Activated CD4-positive, alpha-beta T cell treated with anti-CD3 and anti-CD28 coated beads, Interleukin-2, amount 50 U/mL, for 1 hour (primary cell): Measurements from ENCODE around the gene TAGLN.
A peak's percentile ranks its signal among the peaks of the same experiment; 100 is the strongest.

Experiments used
- DNase-seq: peaks from one replicate; pipeline ENCODE4 v3.0.0-alpha.2; 2020

The TAGLN gene

GRCh38 chr11:117199053-117199915, at the start of gene TAGLN:
Gene TAGLN, plus strand, starts transcription at chr11:117199370. Its CDS starts 3,644 bp downstream, at chr11:117203014.
- no peak for DNase-seq

- no peak for DNase-seq
These were observed 47.1 kb upstream of the TAGLN start for GRCh38 chr11:117152066-117152465.

- no peak for DNase-seq
These were observed 44.7 kb upstream of the TAGLN start for GRCh38 chr11:117154468-117154867.

- no peak for DNase-seq
These were observed 41.7 kb upstream of the TAGLN start for GRCh38 chr11:117157507-117157906.

GRCh38 chr11:117159892-117160291, 39.3 kb upstream of the TAGLN start:
- no peak for DNase-seq

GRCh38 chr11:117160826-117161225, 38.3 kb upstream of the TAGLN start:
- DNase-seq, result no peak

- no peak for DNase-seq
These were observed 32.7 kb upstream of the TAGLN start for GRCh38 chr11:117166491-117166890.

GRCh38 chr11:117169736-117170135, 29.4 kb upstream of the TAGLN start:
- no peak for DNase-seq

GRCh38 chr11:117170210-117170609, 29.0 kb upstream of the TAGLN start:
- no peak for DNase-seq

- DNase-seq, result no peak
These were observed 28.2 kb upstream of the TAGLN start for GRCh38 chr11:117171007-117171403.

- no peak for DNase-seq
These were observed 27.6 kb upstream of the TAGLN start for GRCh38 chr11:117171404-117172061.

- DNase-seq, result no peak
These were observed 26.3 kb upstream of the TAGLN start for GRCh38 chr11:117172724-117173421.

- DNase-seq, result no peak
These were observed 24.1 kb upstream of the TAGLN start for GRCh38 chr11:117175104-117175503.

GRCh38 chr11:117175781-117176180, 23.4 kb upstream of the TAGLN start:
- DNase-seq, result no peak

GRCh38 chr11:117176186-117176585, 23.0 kb upstream of the TAGLN start:
- DNase-seq, result no peak

- DNase-seq, result no peak
These were observed 21.5 kb upstream of the TAGLN start for GRCh38 chr11:117177534-117178209.

GRCh38 chr11:117178210-117179034, 20.7 kb upstream of the TAGLN start, which contains the start of gene SIDT2:
Gene SIDT2, plus strand, starts transcription at chr11:117178743. Its CDS starts 521 bp downstream, at chr11:117179264.
- DNase-seq, result peak; percentile 88

GRCh38 chr11:117179048-117179999, 19.8 kb upstream of the TAGLN start:
- DNase-seq, result peak; percentile 48

- no peak for DNase-seq
These were observed 19.1 kb upstream of the TAGLN start for GRCh38 chr11:117180020-117180419.

- DNase-seq, result peak; percentile 65
These were observed 18.2 kb upstream of the TAGLN start for GRCh38 chr11:117180661-117181585.
